Astrocyte of the spinal cord (primary cell): ENCODE data around the gene ANKRD33B.

Experiments used
- DNase-seq: peaks from one replicate; pipeline ENCODE4 v3.0.0; 2011; ENCODE audit warnings: low read depth, low spot score
- H3K4me3 ChIP-seq: 2 replicates; pipeline ENCODE4 v1.5.1; 2011; ENCODE audit warnings: low read depth, mild to moderate bottlenecking, low read length, moderate library complexity
- CTCF ChIP-seq: IDR thresholded peaks from 2 replicates; pipeline ENCODE4 v1.5.1; 2012; ENCODE audit warnings: low read depth, mild to moderate bottlenecking, low read length, inconsistent platforms
- in situ Hi-C: cut with HindIII; loops from 2 replicates; pipeline ENCODE4 v1.10.0; 2017; ENCODE audit warnings: low sequenced_read_pairs

The ANKRD33B gene

GRCh38 chr5:10530601-10531320 is 33.1 kb upstream of the ANKRD33B start:
- no peak for TF ChIP-seq CTCF
- H3K4me3 ChIP-seq: no peak overlapping the region
- in situ Hi-C loops: no loop called here
- no peak for DNase-seq

GRCh38 chr5:10532421-10532820 is 31.4 kb upstream of the ANKRD33B start:
- no peak overlapping the region for H3K4me3 ChIP-seq
- TF ChIP-seq CTCF: no peak
- DNase-seq: no peak
- in situ Hi-C loops: no loop called here

DNA sequence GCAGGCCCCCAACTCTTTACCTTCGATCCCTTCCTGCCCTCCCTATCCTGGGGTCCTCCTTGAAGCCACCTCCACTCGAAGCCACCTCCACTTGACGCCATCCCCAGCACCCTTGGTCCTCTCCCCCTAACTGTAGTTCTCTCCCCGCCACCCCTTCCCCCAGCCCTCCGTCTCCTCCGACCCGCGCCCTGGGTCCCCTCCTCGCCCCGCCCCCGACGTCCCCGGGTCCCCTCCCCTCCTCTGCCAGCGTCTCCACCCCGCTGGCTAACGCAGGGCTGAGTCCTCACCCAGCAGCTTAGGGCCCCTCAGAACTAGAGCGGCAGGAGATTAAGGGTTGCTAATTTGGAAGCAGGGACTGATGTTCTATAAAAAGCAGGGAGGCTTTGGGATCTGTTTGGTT is 30.6 kb upstream of the ANKRD33B start:
- in situ Hi-C loops: no loop called here
- DNase-seq: no peak
- no peak for TF ChIP-seq CTCF

GRCh38 chr5:10534561-10535530 is 29.0 kb upstream of the ANKRD33B start:
- no peak overlapping the region for H3K4me3 ChIP-seq
- no peak for DNase-seq
- TF ChIP-seq CTCF: no peak
- in situ Hi-C loops: no loop called here

More for the DNA sequence above, 30.6 kb upstream of the ANKRD33B start:
- no peak overlapping the region for H3K4me3 ChIP-seq

GRCh38 chr5:10536511-10536910 is 27.4 kb upstream of the ANKRD33B start:
- in situ Hi-C loops: no loop called here
- no peak overlapping the region for H3K4me3 ChIP-seq
- no peak for DNase-seq
- TF ChIP-seq CTCF: no peak

GRCh38 chr5:10536931-10537579 is 26.8 kb upstream of the ANKRD33B start:
- in situ Hi-C loops: no loop called here
- H3K4me3 ChIP-seq: no peak overlapping the region
- DNase-seq: no peak
- no peak for TF ChIP-seq CTCF
